H1 (cell line): ENCODE results near the gene MSH4.

Experiments
- ASH2L ChIP-seq: fragments of 200-600, 300-600 bp; sonication (generic); IDR thresholded peaks from one replicate; pipeline ENCODE4 v1.7.1; 2017; ENCODE audit warnings: low read length
- EP300 ChIP-seq, 2 experiments: IDR thresholded peaks; 1 replicate in 1 of 2; 2 replicates in 1 of 2; pipeline ENCODE4 v1.6.1; 2011 to 2012; ENCODE audit warnings: low read depth in 2 of 2, low read length in 2 of 2, mild to moderate bottlenecking in 2 of 2, borderline replicate concordance in 1 of 2, inconsistent platforms in 1 of 2, moderate library complexity in 1 of 2
- EZH2 ChIP-seq: fragments of 200-600 bp; sonication (generic); IDR thresholded peaks from 2 replicates; pipeline ENCODE4 v1.7.1; 2012; ENCODE audit warnings: low read depth, mild to moderate bottlenecking, moderate library complexity, low read length, inconsistent platforms; ENCODE audit not compliant: severe bottlenecking
- HDAC2 ChIP-seq, 2 experiments: fragments of 300-600 bp in 1 of 2; sonication (generic) in 1 of 2; IDR thresholded peaks; 2 replicates each; pipeline ENCODE4 v1.6.1; 2011 to 2012; ENCODE audit warnings: low read depth in 2 of 2, low read length in 2 of 2, mild to moderate bottlenecking in 2 of 2, moderate library complexity in 2 of 2, borderline replicate concordance in 1 of 2, inconsistent platforms in 1 of 2
- JUN ChIP-seq: IDR thresholded peaks from 2 replicates; pipeline ENCODE4 v1.6.1; 2011; ENCODE audit warnings: low read depth, mild to moderate bottlenecking, improper control_type of control experiment, low read length
- PHF8 ChIP-seq: fragments of 200-600 bp; sonication (generic); conservative IDR thresholded peaks from 2 replicates; pipeline ENCODE4 v1.7.1; 2012; ENCODE audit warnings: low read depth, mild to moderate bottlenecking, inconsistent platforms, low read length, moderate library complexity
- POLR2A ChIP-seq, 2 experiments: IDR thresholded peaks; 1 replicate in 1 of 2; 2 replicates in 1 of 2; pipeline ENCODE4 v1.6.1; 2011; ENCODE audit warnings: low read depth in 2 of 2, low read length in 2 of 2, mild to moderate bottlenecking in 2 of 2; ENCODE audit errors: control extremely low read depth in 1 of 2
- POLR2AphosphoS5 ChIP-seq: IDR thresholded peaks from 2 replicates; pipeline ENCODE4 v1.6.1; 2011; ENCODE audit warnings: low read depth, low read length
- RAD21 ChIP-seq, 2 experiments: IDR thresholded peaks in 1 of 2; conservative IDR thresholded peaks in 1 of 2; 2 replicates each; pipeline ENCODE4 v1.6.1; 2011; ENCODE audit warnings: low read depth in 2 of 2, low read length in 2 of 2, improper control_type of control experiment in 1 of 2, inconsistent platforms in 1 of 2, mild to moderate bottlenecking in 1 of 2, moderate library complexity in 1 of 2
- SIN3A ChIP-seq, 2 experiments: IDR thresholded peaks in 1 of 2; conservative IDR thresholded peaks in 1 of 2; 2 replicates each; pipeline ENCODE4 v1.6.1; 2011 to 2012; ENCODE audit warnings: low read length in 2 of 2, improper control_type of control experiment in 1 of 2, low read depth in 1 of 2, mild to moderate bottlenecking in 1 of 2
- YY1 ChIP-seq: IDR thresholded peaks from 2 replicates; pipeline ENCODE4 v1.6.1; 2011; ENCODE audit warnings: low read depth, mild to moderate bottlenecking, low read length
- ZNF274 ChIP-seq: IDR thresholded peaks from 2 replicates; pipeline ENCODE4 v1.7.0; 2012; ENCODE audit warnings: low read length, borderline replicate concordance; ENCODE audit errors: extremely low read depth
- TF ChIP-seq, protein P1 (sequence below), 3 experiments: IDR thresholded peaks; 1 replicate in 2 of 3; 2 replicates in 1 of 3; pipeline versions ENCODE4 v1.5.1 to v1.6.1; 2011; ENCODE audit warnings: low read length in 3 of 3, mild to moderate bottlenecking in 3 of 3, inconsistent platforms in 2 of 3, low read depth in 1 of 3, moderate library complexity in 1 of 3; ENCODE audit not compliant: insufficient read depth in 1 of 3; ENCODE audit errors: control extremely low read depth in 1 of 3

DNA sequence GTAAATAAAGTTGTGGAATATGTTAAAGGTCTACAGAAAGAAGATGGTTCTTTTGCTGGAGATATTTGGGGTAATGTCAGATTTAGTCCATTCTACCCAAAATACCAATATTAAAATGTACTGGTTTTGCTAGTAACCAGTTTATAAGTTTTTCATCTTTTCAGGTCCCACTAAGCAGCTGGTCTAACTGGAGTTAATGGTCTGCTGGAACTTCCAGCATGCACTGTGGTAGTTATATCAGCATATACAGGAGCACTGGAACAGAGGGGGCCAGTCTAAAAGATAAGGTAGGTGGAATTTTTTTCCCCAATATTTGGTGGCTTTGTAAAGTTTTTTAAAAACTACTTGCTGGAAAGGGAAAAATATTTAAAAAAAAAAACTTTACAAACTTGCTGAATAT lies 6.7 kb upstream of the MSH4 start:
- TF ChIP-seq, protein P1, sequence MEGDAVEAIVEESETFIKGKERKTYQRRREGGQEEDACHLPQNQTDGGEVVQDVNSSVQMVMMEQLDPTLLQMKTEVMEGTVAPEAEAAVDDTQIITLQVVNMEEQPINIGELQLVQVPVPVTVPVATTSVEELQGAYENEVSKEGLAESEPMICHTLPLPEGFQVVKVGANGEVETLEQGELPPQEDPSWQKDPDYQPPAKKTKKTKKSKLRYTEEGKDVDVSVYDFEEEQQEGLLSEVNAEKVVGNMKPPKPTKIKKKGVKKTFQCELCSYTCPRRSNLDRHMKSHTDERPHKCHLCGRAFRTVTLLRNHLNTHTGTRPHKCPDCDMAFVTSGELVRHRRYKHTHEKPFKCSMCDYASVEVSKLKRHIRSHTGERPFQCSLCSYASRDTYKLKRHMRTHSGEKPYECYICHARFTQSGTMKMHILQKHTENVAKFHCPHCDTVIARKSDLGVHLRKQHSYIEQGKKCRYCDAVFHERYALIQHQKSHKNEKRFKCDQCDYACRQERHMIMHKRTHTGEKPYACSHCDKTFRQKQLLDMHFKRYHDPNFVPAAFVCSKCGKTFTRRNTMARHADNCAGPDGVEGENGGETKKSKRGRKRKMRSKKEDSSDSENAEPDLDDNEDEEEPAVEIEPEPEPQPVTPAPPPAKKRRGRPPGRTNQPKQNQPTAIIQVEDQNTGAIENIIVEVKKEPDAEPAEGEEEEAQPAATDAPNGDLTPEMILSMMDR (IDR thresholded peaks at IDR 0.05; ENCODE audit: control extremely low read depth in 1 of 3, insufficient read depth in 1 of 3, low read depth in 1 of 3, low read length in 3 of 3) = no peak
- TF ChIP-seq JUN (no peak), SIN3A (conservative IDR thresholded peaks at IDR 0.05 in 1 of 2, IDR thresholded peaks at IDR 0.05 in 1 of 2; ENCODE audit: low read depth in 1 of 2, low read length in 2 of 2) (no peak), RAD21 (IDR thresholded peaks at IDR 0.05 in 1 of 2, conservative IDR thresholded peaks at IDR 0.05 in 1 of 2; ENCODE audit: low read depth in 2 of 2, low read length in 2 of 2) (no peak), HDAC2 (IDR thresholded peaks at IDR 0.05; ENCODE audit: borderline replicate concordance in 1 of 2, low read depth in 2 of 2, low read length in 2 of 2) (no peak), POLR2A (IDR thresholded peaks at IDR 0.05; ENCODE audit: control extremely low read depth in 1 of 2, low read depth in 2 of 2, low read length in 2 of 2) (no peak), PHF8 (no peak), ASH2L (no peak), POLR2AphosphoS5 (no peak), YY1 (no peak), EZH2 (no peak), ZNF274 (no peak), EP300 (IDR thresholded peaks at IDR 0.05; ENCODE audit: borderline replicate concordance in 1 of 2, low read depth in 2 of 2, low read length in 2 of 2) (no peak)
